ENCODE results near the gene TSPYL2. TPM values are rescaled to one million over a fixed set of nuclear protein-coding genes. Genes with fewer than 3 reads are reported as not detected.

TSPYL2 gene
- total RNA-seq, 1 donor, result 13.0 TPM

- peak overlapping the region; percentile 62 for H3K4me3 ChIP-seq (ENCODE audit: low read depth, low read length)
- TF ChIP-seq CTCF (IDR thresholded peaks at IDR 0.05; ENCODE audit: insufficient read depth, low read depth, low read length), result peak; percentile 57
- peak; percentile 82 for DNase-seq (ENCODE audit: low read depth)
Measured at GRCh38 chrX:53093177-53093655, 11.0 kb downstream of the TSPYL2 start.

GRCh38 chrX:53093748-53094581 is 11.8 kb downstream of the TSPYL2 start, which contains the start of gene KANTR:
TSS of gene KANTR (plus strand) at chrX:53094142. CDS start at chrX:53124273, 30,131 bp downstream.
- H3K4me3 ChIP-seq (ENCODE audit: low read depth, low read length), result peak within 1 kb of the TSS; percentile 75
- no peak for TF ChIP-seq CTCF (IDR thresholded peaks at IDR 0.05; ENCODE audit: insufficient read depth, low read depth, low read length)
- peak; percentile 96 for DNase-seq (ENCODE audit: low read depth)

- TF ChIP-seq CTCF (IDR thresholded peaks at IDR 0.05; ENCODE audit: insufficient read depth, low read depth, low read length), result no peak
- no peak for DNase-seq (ENCODE audit: low read depth)
Measured at GRCh38 chrX:53094582-53094905, 12.4 kb downstream of the TSPYL2 start.

GRCh38 chrX:53095796-53096195 is 13.6 kb downstream of the TSPYL2 start:
- no peak for TF ChIP-seq CTCF (IDR thresholded peaks at IDR 0.05; ENCODE audit: insufficient read depth, low read depth, low read length)
- no peak overlapping the region for H3K4me3 ChIP-seq (ENCODE audit: low read depth, low read length)
- no peak for DNase-seq (ENCODE audit: low read depth)

More at GRCh38 chrX:53094582-53094905, 12.4 kb downstream of the TSPYL2 start:
- H3K4me3 ChIP-seq (ENCODE audit: low read depth, low read length), result peak overlapping the region; percentile 75

GRCh38 chrX:53114864-53115549 is 32.8 kb downstream of the TSPYL2 start:
- no peak for TF ChIP-seq CTCF (IDR thresholded peaks at IDR 0.05; ENCODE audit: insufficient read depth, low read depth, low read length)
- no peak overlapping the region for H3K4me3 ChIP-seq (ENCODE audit: low read depth, low read length)
- no peak for DNase-seq (ENCODE audit: low read depth)

GRCh38 chrX:53115550-53115874 is 33.3 kb downstream of the TSPYL2 start:
- H3K4me3 ChIP-seq (ENCODE audit: low read depth, low read length), result no peak overlapping the region
- TF ChIP-seq CTCF (IDR thresholded peaks at IDR 0.05; ENCODE audit: insufficient read depth, low read depth, low read length), result no peak
- no peak for DNase-seq (ENCODE audit: low read depth)

Measured in fibroblast of villous mesenchyme (primary cell).